GM21515 (cell line): ENCODE measurements around the gene DHRS4L2.
A peak's percentile ranks its signal among the peaks of the same experiment; 100 is the strongest.
"Not testable (repeated sequence)": the region's sequence is repeated elsewhere in the genome, so short reads cannot be mapped to it uniquely, and the experiment has no call there.

Experiments used
- ATAC-seq: cut with Tn5 transposase; IDR thresholded peaks from one replicate; pipeline ENCODE4 v1.9.1; 2021; ENCODE audit not compliant: unreplicated experiment

The DHRS4L2 gene

DNA sequence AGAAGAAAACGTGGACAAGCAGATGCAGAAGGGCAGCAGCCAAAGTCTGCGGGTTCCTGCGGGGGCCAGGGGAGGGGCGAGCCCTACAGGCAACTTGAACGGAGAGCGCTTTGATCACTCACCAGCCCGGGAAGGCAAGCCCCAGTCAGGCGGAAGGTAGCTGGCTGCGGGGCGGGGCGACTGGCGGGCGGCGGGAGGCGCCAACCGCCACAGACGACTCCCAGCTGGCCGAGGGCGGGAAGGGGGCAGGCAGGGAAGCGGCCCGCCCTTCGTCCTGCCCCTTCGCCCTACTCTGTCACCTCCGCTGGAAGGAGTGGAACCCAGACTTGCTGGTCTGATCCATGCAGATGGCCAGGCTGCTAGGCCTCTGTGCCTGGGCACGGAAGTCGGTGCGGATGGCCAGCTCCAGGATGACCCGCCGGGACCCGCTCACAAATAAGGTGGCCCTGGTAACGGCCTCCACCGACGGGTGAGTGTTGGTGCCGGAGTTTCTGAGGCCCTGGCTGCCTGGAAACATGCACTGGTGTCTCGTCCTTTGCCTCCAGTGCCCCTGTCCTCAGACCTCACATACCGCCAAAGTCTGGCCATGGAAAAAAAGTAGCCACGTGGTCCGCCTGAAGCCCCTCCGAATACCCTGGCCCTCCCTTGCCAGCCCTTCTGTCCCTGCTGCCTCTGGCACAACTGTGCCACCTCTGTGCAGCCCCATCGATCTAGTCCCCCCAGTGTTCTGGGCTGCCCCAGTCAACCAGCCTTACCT, at the start of gene DHRS4L2:
Gene DHRS4L2, plus strand, starts transcription at position 323 of the 757 bp plus-strand sequence. Its CDS starts 19 bp downstream, at position 342.
- peak; percentile 83 for ATAC-seq

- ATAC-seq, result no peak
Measured at GRCh38 chr14:23939607-23940326, 49.0 kb upstream of the DHRS4L2 start.

DNA sequence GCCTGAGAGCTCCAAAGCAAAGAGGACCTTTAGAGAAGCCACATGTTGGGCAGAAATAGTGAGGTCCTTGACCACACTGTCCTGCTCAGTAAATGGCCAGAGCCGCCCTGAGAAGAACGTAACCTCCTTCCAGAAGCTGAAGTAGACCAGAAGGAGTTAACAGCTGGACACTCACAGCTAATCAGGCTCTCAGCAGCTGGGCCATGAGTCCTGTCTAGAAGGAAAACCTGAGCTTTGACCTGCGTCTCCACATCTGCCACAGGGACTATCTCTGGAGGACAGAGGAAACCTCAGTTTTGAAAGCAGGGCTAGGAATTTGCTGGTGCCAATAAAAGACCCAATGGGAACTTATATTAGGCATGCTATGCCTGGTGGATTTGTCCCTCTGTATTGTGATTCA, 47.5 kb upstream of the DHRS4L2 start:
- no peak for ATAC-seq

- ATAC-seq, result no peak
Measured at GRCh38 chr14:23941669-23942068, 47.1 kb upstream of the DHRS4L2 start.

GRCh38 chr14:23942587-23942986, 46.1 kb upstream of the DHRS4L2 start:
- no peak for ATAC-seq

- not testable (repeated sequence) for ATAC-seq
Measured at GRCh38 chr14:23949069-23949468, 39.7 kb upstream of the DHRS4L2 start.

GRCh38 chr14:23950411-23951135, 38.2 kb upstream of the DHRS4L2 start:
- no peak for ATAC-seq

- not testable (repeated sequence) for ATAC-seq
Measured at GRCh38 chr14:23951136-23951466, 37.6 kb upstream of the DHRS4L2 start.

- ATAC-seq, result no peak
Measured at GRCh38 chr14:23951590-23952201, 37.0 kb upstream of the DHRS4L2 start.

GRCh38 chr14:23953116-23953463, 35.6 kb upstream of the DHRS4L2 start:
- ATAC-seq, result peak; percentile 5

- peak; percentile 91 for ATAC-seq
Measured at GRCh38 chr14:23953464-23954278, 35.1 kb upstream of the DHRS4L2 start, which contains the start of gene DHRS4. TSS of gene DHRS4 (plus strand) at chr14:23953770. CDS start at chr14:23953789, 19 bp downstream.

DNA sequence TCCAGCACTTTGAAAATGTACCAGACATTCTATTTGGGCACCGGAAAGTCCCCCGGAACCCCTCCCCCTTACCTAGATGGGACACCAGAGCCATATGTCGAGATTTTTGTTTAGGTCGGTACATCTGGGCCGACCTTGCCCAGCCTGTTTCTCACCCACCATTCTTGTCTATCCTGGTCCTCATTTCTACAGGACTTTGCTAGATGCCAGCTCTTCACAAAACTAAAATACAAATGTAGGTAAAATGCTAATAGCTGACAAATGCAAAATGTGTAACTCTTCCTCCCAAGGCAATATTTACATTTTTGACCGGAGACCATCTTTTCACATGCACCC, 34.5 kb upstream of the DHRS4L2 start:
- ATAC-seq, result peak; percentile 19

DNA sequence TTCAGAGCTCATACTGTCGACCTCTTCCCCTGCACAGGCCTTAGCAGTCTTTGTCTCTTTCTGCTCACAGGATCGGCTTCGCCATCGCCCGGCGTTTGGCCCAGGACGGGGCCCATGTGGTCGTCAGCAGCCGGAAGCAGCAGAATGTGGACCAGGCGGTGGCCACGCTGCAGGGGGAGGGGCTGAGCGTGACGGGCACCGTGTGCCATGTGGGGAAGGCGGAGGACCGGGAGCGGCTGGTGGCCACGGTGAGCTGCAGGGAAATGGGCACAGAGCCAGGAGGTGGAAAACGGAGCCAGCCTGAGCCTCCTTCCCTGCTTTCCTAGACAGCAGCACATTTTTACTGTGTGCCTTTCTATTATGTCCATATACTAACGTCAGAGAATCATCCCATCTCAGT, 33.8 kb upstream of the DHRS4L2 start:
- ATAC-seq, result not testable (repeated sequence)

DNA sequence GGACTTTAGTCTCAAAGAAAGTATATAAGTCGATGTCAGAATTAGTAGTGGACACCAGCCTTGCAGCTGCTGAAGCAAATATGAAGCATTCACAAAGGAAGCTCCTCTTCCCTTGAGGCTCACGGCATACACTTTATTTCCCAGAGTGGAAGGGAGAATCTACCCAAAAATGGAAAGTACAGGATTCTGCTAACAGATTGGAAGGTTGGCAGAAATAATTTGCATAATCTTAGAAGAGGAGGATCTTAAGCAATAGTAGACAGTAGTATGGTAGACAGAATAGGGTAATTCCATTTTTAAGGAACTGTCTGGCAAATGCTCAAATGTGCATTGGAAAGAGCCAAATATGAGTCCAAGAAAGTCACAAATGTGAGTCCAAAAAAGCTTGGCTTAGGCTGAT, 32.9 kb upstream of the DHRS4L2 start:
- not testable (repeated sequence) for ATAC-seq

DNA sequence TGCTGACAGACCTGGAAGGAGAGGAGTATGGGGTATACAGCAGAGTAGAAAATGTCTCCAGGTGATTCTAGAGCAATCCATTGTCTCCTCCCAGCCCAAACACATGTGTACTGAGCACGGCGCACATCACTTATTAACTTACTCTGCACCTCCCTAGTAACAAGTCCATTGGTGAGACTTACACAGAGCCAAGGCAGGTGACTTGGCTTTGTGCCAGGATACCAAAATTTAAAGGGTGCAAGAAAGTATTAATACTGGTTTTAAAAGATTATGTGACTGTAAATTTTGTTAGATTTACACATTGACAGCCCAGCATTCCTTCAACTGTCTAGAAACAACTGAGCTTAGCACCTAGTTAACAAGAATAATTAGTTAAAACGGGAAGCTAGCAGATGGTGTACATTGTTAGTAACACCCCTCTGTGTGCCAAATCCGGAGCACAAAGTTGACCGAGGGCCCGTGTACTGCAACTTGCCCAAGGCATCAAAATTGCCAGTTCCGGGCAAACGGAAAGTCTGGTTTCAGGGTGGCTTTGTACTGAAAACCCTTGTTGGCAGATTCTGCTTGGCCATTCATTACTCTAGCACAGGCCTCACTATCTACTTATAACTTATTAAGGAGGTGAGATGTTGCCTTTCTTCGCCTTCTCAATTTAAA, 30.7 kb upstream of the DHRS4L2 start:
- not testable (repeated sequence) for ATAC-seq

DNA sequence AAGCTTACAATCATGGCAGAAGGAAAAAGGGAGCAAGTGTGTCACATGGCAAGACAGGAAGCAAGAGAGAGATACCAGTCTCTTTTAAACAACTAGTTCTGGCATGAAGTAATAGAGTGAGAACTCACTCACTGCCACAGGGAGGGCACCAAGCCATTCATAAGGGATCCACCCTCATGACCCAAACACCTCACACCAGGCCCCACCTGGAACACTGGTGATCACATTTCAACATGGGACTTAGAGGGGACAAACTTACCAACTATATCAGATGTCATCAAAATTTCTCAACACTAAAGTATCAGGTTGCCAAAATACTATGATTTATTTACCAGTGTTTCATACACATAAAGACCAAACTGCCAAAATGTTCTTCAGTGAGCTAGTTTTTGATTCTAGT, 27.8 kb upstream of the DHRS4L2 start:
- not testable (repeated sequence) for ATAC-seq

DNA sequence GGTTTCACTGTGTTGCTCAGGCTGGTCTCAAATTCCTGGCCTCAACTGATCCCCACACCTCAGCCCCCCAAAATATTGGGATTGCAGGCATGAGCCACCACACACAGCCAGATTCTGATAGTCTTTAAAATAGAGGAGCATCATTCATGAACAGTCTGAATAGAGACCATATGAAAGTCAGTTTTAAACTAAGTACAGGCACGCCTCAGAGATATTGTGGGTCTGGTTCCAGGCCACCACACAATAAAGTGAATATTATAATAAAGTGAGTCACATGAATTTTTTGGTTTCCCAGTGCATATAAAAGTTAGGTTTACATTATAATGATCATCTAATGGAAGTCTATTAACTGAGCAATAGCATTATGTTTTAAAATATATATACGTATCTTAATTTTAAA, 27.0 kb upstream of the DHRS4L2 start:
- ATAC-seq, result not testable (repeated sequence)

DNA sequence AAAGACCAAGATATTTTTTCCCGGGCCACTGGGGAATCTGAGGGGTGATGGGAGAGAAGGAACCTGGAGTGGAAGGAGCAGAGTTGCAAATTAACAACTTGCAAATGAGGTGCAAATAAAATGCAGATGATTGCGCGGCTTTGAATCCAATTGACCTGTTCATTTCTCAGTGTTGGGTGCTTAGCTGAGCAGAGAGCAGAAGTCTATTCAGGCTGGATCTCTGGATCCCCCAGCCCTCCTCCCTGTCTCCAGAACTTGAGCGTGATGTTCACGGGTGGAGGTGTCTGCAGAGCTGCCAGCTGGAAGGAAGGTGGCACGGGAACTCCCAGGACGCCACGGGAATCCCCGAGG, 19.6 kb upstream of the DHRS4L2 start:
- ATAC-seq, result not testable (repeated sequence)

GRCh38 chr14:23969481-23970282, 19.0 kb upstream of the DHRS4L2 start:
- ATAC-seq, result not testable (repeated sequence)
